ENCODE results near the gene AGAP1. TPM values are rescaled to one million over a fixed set of nuclear protein-coding genes. Genes with fewer than 3 reads are reported as not detected.
A peak's percentile ranks its signal among the peaks of the same experiment; 100 is the strongest.

AGAP1 gene
- total and polyA plus RNA-seq, 4 donors: 36.1 to 79.4 (median 52.6) TPM

GRCh38 chr2:235990344-235990743 is 496.5 kb downstream of the AGAP1 start:
- H3K4me1 ChIP-seq (ENCODE audit: control insufficient read depth, insufficient read depth, low read length): no peaks in the 10 kb centered on the region
- H3K9me3 ChIP-seq (ENCODE audit: control insufficient read depth, insufficient read depth, low read length): no peaks in the 10 kb centered on the region
- H3K27ac ChIP-seq (ENCODE audit: low read depth, low read length): no peak overlapping the region
- no peaks in the 10 kb centered on the region for H3K27me3 ChIP-seq (ENCODE audit: control insufficient read depth, insufficient read depth, low read length)
- H3K4me3 ChIP-seq (ENCODE audit: low read depth, low read length): no peak overlapping the region
- peaks cover 15% of the 10 kb centered on the region for H3K36me3 ChIP-seq (ENCODE audit: control insufficient read depth, insufficient read depth, low read length)
- WGBS (ENCODE audit: insufficient coverage): 100% methylated on average over 2 of the region's 3 CpGs
- no peak for DNase-seq (ENCODE audit: low read depth in 4 of 6, low spot score in 6 of 6)

DNA sequence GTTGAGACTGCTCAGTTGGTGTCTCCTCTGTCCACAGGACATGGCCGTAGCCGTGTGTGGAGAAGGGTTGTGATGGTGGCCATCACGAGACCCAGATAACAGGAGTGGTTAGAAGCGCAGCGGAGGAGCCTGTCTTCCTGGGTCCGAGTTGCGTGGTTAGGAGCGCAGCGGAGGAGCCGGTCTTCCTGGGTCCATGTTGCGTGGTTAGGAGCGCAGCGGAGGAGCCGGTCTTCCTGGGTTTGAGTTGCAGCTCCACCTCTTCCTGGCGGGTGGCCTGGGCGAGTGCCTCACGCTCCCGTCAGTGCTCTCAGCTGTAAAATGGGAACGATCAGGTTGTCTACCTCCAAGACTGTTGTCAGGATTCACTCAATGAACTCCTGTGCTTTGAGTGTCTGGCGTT is 498.2 kb downstream of the AGAP1 start:
- WGBS (ENCODE audit: insufficient coverage): 97% methylated on average over 19 of the region's 20 CpGs
- Histone ChIP-seq H3K27ac (ENCODE audit: low read depth, low read length) (no peak overlapping the region), H3K9me3 (ENCODE audit: control insufficient read depth, insufficient read depth, low read length) (no peaks in the 10 kb centered on the region), H3K36me3 (ENCODE audit: control insufficient read depth, insufficient read depth, low read length) (peaks cover 15% of the 10 kb centered on the region), H3K4me3 (ENCODE audit: low read depth, low read length) (no peak overlapping the region), H3K4me1 (ENCODE audit: control insufficient read depth, insufficient read depth, low read length) (no peaks in the 10 kb centered on the region), H3K27me3 (ENCODE audit: control insufficient read depth, insufficient read depth, low read length) (no peaks in the 10 kb centered on the region)
- no peak for DNase-seq (ENCODE audit: low read depth in 4 of 6, low spot score in 6 of 6)

- no peaks in the 10 kb centered on the region for H3K9me3 ChIP-seq (ENCODE audit: control insufficient read depth, insufficient read depth, low read length)
- H3K27ac ChIP-seq (ENCODE audit: low read depth, low read length): no peak overlapping the region
- H3K27me3 ChIP-seq (ENCODE audit: control insufficient read depth, insufficient read depth, low read length): no peaks in the 10 kb centered on the region
- peaks cover 6% of the 10 kb centered on the region for H3K4me1 ChIP-seq (ENCODE audit: control insufficient read depth, insufficient read depth, low read length)
- WGBS (ENCODE audit: insufficient coverage): 70% methylated on average over 4 of the region's 5 CpGs
- H3K36me3 ChIP-seq (ENCODE audit: control insufficient read depth, insufficient read depth, low read length): peaks cover 19% of the 10 kb centered on the region
- DNase-seq (ENCODE audit: low read depth in 4 of 6, low spot score in 6 of 6): no peak
- H3K4me3 ChIP-seq (ENCODE audit: low read depth, low read length): no peak overlapping the region
These were observed 502.6 kb downstream of the AGAP1 start for GRCh38 chr2:235996419-235996818.

DNA sequence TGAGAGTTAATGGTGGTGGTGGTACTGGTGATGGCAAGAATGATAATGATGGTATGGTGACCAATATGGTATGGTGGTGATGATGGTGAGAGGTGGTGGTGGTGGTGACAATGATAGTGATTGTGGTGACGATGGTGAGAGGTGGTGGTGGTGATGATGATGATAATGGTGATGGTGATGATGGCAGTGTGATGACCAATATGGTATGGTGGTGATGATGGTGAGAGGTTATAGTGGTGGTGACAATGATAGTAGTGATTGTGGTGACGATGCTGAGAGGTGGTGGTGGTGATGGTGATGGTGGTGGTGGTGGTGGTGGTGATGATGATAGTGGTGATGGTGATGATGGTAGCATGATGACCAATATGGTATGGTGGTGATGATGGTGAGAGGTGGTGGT is 505.2 kb downstream of the AGAP1 start:
- no peaks in the 10 kb centered on the region for H3K27me3 ChIP-seq (ENCODE audit: control insufficient read depth, insufficient read depth, low read length)
- H3K9me3 ChIP-seq (ENCODE audit: control insufficient read depth, insufficient read depth, low read length): no peaks in the 10 kb centered on the region
- WGBS (ENCODE audit: insufficient coverage): 97% methylated on average over 2 of the region's 2 CpGs
- H3K4me1 ChIP-seq (ENCODE audit: control insufficient read depth, insufficient read depth, low read length): peaks cover 7% of the 10 kb centered on the region
- no peak overlapping the region for H3K27ac ChIP-seq (ENCODE audit: low read depth, low read length)
- H3K36me3 ChIP-seq (ENCODE audit: control insufficient read depth, insufficient read depth, low read length): peaks cover 19% of the 10 kb centered on the region
- no peak for DNase-seq (ENCODE audit: low read depth in 4 of 6, low spot score in 6 of 6)
- H3K4me3 ChIP-seq (ENCODE audit: low read depth, low read length): no peak overlapping the region

DNA sequence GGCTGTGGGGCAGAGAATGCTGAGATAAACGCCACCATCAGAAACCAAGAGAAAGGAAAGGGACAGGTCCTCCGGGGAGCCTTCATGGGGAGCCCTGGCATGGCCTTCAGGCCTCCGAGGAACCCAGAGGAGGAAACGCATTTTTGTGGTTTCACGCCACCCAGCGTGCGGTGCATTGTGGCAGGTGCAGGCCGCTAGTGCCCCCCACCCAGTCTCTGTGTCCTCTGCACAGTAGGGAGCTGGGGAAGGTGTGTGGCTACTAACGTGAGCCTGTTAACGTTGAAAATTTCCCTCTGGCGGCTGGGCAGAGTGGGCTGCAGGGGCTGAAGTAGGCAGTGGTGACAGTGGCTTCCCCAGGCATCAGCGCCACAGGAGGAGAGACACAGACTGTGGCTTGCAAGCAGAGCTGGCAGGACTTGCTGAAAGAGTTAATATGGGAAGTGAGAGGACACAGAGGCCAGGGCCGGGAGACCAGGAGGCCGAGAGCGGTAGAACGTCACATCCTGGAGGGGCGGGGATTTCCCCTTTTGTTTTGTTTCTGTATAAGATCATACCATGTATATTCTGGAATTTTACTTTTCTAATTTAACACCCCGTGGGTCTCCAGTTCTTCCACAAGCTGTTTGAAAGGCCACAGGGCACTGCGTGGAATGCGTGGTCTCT is 507.5 kb downstream of the AGAP1 start:
- H3K36me3 ChIP-seq (ENCODE audit: control insufficient read depth, insufficient read depth, low read length): peaks cover 19% of the 10 kb centered on the region
- no peaks in the 10 kb centered on the region for H3K9me3 ChIP-seq (ENCODE audit: control insufficient read depth, insufficient read depth, low read length)
- DNase-seq (ENCODE audit: low read depth in 4 of 6, low spot score in 6 of 6): no peak
- no peak overlapping the region for H3K27ac ChIP-seq (ENCODE audit: low read depth, low read length)
- H3K27me3 ChIP-seq (ENCODE audit: control insufficient read depth, insufficient read depth, low read length): no peaks in the 10 kb centered on the region
- H3K4me1 ChIP-seq (ENCODE audit: control insufficient read depth, insufficient read depth, low read length): peaks cover 7% of the 10 kb centered on the region
- WGBS (ENCODE audit: insufficient coverage): 92% methylated on average over 15 of the region's 20 CpGs
- no peak overlapping the region for H3K4me3 ChIP-seq (ENCODE audit: low read depth, low read length)

- WGBS (ENCODE audit: insufficient coverage): 83% methylated on average over 5 of the region's 8 CpGs
- peaks cover 19% of the 10 kb centered on the region for H3K36me3 ChIP-seq (ENCODE audit: control insufficient read depth, insufficient read depth, low read length)
- H3K27ac ChIP-seq (ENCODE audit: low read depth, low read length): no peak overlapping the region
- no peak overlapping the region for H3K4me3 ChIP-seq (ENCODE audit: low read depth, low read length)
- H3K4me1 ChIP-seq (ENCODE audit: control insufficient read depth, insufficient read depth, low read length): peaks cover 7% of the 10 kb centered on the region
- DNase-seq (ENCODE audit: low read depth in 4 of 6, low spot score in 6 of 6): no peak
- no peaks in the 10 kb centered on the region for H3K9me3 ChIP-seq (ENCODE audit: control insufficient read depth, insufficient read depth, low read length)
- no peaks in the 10 kb centered on the region for H3K27me3 ChIP-seq (ENCODE audit: control insufficient read depth, insufficient read depth, low read length)
These were observed 508.0 kb downstream of the AGAP1 start for GRCh38 chr2:236001854-236002253.

DNA sequence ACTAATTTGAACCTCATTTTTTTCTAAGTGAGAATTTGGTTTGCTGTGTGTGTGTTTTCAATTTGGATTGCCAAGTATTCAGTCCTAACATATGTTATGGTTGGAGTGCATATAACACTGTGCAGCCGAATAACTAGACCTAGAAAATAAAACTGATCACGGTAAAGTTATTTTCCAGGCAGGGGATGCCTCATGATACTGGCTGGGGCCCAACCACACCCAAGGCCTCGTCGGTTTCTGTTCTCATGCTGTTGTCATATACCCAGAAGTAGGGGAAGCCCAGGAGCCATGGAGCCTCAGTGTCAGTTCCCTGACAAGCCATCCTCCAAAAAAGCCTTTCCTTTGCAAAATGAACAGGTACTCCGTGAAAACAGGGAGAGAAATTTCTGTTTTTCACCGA is 514.2 kb downstream of the AGAP1 start:
- no peak overlapping the region for H3K27ac ChIP-seq (ENCODE audit: low read depth, low read length)
- DNase-seq (ENCODE audit: low read depth in 4 of 6, low spot score in 6 of 6): peak in 1 of 6 donors; percentile 26
- no peaks in the 10 kb centered on the region for H3K27me3 ChIP-seq (ENCODE audit: control insufficient read depth, insufficient read depth, low read length)
- no peak overlapping the region for H3K4me3 ChIP-seq (ENCODE audit: low read depth, low read length)
- 94% methylated on average over 6 of the region's 6 CpGs for WGBS (ENCODE audit: insufficient coverage)
- peaks cover 8% of the 10 kb centered on the region for H3K36me3 ChIP-seq (ENCODE audit: control insufficient read depth, insufficient read depth, low read length)
- no peaks in the 10 kb centered on the region for H3K9me3 ChIP-seq (ENCODE audit: control insufficient read depth, insufficient read depth, low read length)
- peaks cover 3% of the 10 kb centered on the region for H3K4me1 ChIP-seq (ENCODE audit: control insufficient read depth, insufficient read depth, low read length)

DNA sequence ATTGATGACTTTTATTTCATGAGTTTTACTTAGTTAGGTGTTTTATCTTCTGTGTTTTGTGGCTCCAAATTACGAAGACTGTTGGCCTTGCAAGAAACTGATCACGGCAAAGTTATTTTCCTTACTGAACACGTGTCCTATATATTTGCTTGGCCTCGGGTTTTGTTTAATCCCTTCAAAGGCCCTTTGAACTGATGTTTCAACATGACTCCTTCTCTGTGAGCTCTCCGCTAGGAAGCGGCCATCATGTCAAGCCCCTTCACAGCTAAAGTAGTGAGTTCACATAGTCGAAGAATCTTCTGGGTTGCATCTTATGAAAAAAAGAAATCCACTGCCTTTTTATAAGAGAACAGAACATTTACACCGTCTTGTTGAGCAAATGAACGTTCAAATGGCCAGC is 515.0 kb downstream of the AGAP1 start:
- DNase-seq (ENCODE audit: low read depth in 4 of 6, low spot score in 6 of 6): no peak
- Histone ChIP-seq H3K36me3 (ENCODE audit: control insufficient read depth, insufficient read depth, low read length) (peaks cover 8% of the 10 kb centered on the region), H3K4me3 (ENCODE audit: low read depth, low read length) (no peak overlapping the region), H3K4me1 (ENCODE audit: control insufficient read depth, insufficient read depth, low read length) (peaks cover 3% of the 10 kb centered on the region), H3K9me3 (ENCODE audit: control insufficient read depth, insufficient read depth, low read length) (no peaks in the 10 kb centered on the region), H3K27me3 (ENCODE audit: control insufficient read depth, insufficient read depth, low read length) (no peaks in the 10 kb centered on the region), H3K27ac (ENCODE audit: low read depth, low read length) (no peak overlapping the region)
- 77% methylated on average over 9 of the region's 9 CpGs for WGBS (ENCODE audit: insufficient coverage)

DNA sequence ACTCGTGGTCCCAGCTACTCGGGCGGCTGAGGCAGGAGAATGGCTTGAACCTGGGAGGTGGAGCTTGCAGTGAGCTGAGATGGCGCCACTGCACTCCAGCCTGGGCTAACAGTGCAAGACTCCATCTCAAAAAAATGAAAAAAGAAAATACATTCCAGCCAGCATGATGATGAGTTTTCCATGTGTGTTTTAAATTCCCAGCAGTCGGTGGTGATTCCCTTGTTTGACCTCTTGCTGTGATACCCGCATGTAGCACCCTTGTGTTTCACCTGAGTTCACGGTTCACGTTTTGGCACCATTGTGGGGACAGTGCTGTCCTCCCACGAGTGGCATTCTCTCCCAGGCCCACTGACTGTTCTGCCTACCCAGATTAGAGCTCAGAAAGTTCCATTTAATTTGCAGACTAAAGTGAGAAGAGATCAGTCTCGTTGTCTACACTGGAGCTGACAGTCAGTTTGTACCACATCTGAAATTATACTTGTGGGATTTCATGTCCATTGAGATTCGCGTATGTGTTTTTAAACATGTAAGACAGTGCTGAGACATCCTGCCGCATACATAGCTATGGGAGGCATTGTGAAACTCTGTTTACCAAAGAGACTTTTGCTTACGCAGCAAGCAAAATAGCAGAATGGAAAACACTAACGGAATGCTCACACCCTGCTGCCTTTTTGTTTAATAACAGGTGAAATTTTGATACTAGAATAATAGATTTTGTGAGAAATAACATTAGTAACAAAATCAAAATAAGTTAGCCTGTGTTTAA is 517.3 kb downstream of the AGAP1 start:
- no peak overlapping the region for H3K27ac ChIP-seq (ENCODE audit: low read depth, low read length)
- peaks cover 12% of the 10 kb centered on the region for H3K4me1 ChIP-seq (ENCODE audit: control insufficient read depth, insufficient read depth, low read length)
- no peaks in the 10 kb centered on the region for H3K9me3 ChIP-seq (ENCODE audit: control insufficient read depth, insufficient read depth, low read length)
- no peaks in the 10 kb centered on the region for H3K27me3 ChIP-seq (ENCODE audit: control insufficient read depth, insufficient read depth, low read length)
- no peak for DNase-seq (ENCODE audit: low read depth in 4 of 6, low spot score in 6 of 6)
- H3K36me3 ChIP-seq (ENCODE audit: control insufficient read depth, insufficient read depth, low read length): peaks cover 13% of the 10 kb centered on the region
- WGBS (ENCODE audit: insufficient coverage): 81% methylated on average over 11 of the region's 15 CpGs
- H3K4me3 ChIP-seq (ENCODE audit: low read depth, low read length): no peak overlapping the region

DNA sequence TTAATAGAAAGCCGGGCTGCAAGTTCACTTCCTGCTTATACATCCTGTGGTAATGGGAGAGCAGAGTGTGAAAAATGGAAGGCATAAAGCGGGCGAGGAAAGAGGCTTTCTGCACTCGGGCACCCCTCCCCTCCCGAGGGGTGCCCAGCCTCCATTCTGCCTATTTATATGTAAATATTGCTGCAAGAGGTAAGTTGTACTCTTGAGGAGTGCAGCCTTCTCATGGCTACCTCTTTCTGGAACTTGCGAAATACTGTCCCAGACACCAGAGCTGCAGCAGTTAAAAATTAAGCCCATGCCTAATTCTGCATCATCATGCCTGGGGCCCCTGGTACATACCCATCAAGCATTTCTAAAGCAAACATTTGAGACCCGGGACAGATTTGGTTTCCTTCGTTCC is 518.3 kb downstream of the AGAP1 start:
- no peak for DNase-seq (ENCODE audit: low read depth in 4 of 6, low spot score in 6 of 6)
- H3K4me3 ChIP-seq (ENCODE audit: low read depth, low read length): no peak overlapping the region

More for the DNA sequence above, 518.3 kb downstream of the AGAP1 start:
- peaks cover 12% of the 10 kb centered on the region for H3K4me1 ChIP-seq (ENCODE audit: control insufficient read depth, insufficient read depth, low read length)
- no peak overlapping the region for H3K27ac ChIP-seq (ENCODE audit: low read depth, low read length)
- H3K27me3 ChIP-seq (ENCODE audit: control insufficient read depth, insufficient read depth, low read length): no peaks in the 10 kb centered on the region
- peaks cover 13% of the 10 kb centered on the region for H3K36me3 ChIP-seq (ENCODE audit: control insufficient read depth, insufficient read depth, low read length)
- WGBS (ENCODE audit: insufficient coverage): 100% methylated on average over 2 of the region's 8 CpGs
- no peaks in the 10 kb centered on the region for H3K9me3 ChIP-seq (ENCODE audit: control insufficient read depth, insufficient read depth, low read length)

Data from spinal cord (tissue), 10 donors.